Prostate gland (tissue), 2 donors: Measurements from ENCODE around the gene MAGED1. TPM values are rescaled to one million over a fixed set of nuclear protein-coding genes. Genes with fewer than 3 reads are reported as not detected.
"Not testable (repeated sequence)": the region's sequence is repeated elsewhere in the genome, so short reads cannot be mapped to it uniquely, and the experiment has no call there.

ENCODE experiments used
- DNase-seq: peaks from one replicate; pipeline ENCODE4 v3.0.0-alpha.2; 2019; ENCODE audit warnings: low spot score
- H3K27ac ChIP-seq, 2 donors: fragments of 200-600 bp; sonication (generic); 2 replicates each; pipeline ENCODE4 v1.5.1; 2017 to 2019
- H3K27me3 ChIP-seq: fragments of 200-600 bp; sonication (generic); replicated peaks from 2 replicates; pipeline ENCODE4 v1.5.1; 2019; ENCODE audit not compliant: insufficient read depth
- H3K36me3 ChIP-seq, 2 donors: fragments of 200-600 bp; sonication (generic); 1 replicate in 1 of 2; 2 replicates in 1 of 2; pipeline versions ENCODE4 v1.5.1 to v1.8.1; 2017 to 2019
- H3K4me1 ChIP-seq: fragments of 200-600 bp; sonication (generic); replicated peaks from 2 replicates; pipeline ENCODE4 v1.5.1; 2019
- H3K4me3 ChIP-seq, 2 donors: fragments of 200-600 bp; sonication (generic); 2 replicates each; pipeline ENCODE4 v1.5.1; 2017 to 2019
- H3K9me3 ChIP-seq: fragments of 200-600 bp; sonication (generic); 2 replicates; pipeline ENCODE4 v1.5.1; 2017
- CTCF ChIP-seq, 4 experiments: fragments of 200-600 bp in 2 of 4; fragments of 450-650 bp in 2 of 4; sonication (generic) in 2 of 4; IDR thresholded peaks; 1 replicate in 3 of 4; 2 replicates in 1 of 4; pipeline ENCODE4 v1.5.1; 2016 to 2019; ENCODE audit warnings: antibody characterized with exemption in 4 of 4, mild to moderate bottlenecking in 2 of 4, moderate library complexity in 2 of 4
- POLR2A ChIP-seq: fragments of 450-650 bp; IDR thresholded peaks from one replicate; pipeline ENCODE4 v1.6.1; 2016; ENCODE audit warnings: antibody characterized with exemption, mild to moderate bottlenecking
- POLR2AphosphoS5 ChIP-seq: sonication (generic); formaldehyde crosslinking; IDR thresholded peaks from one replicate; pipeline ENCODE4 v1.6.1; 2017; ENCODE audit warnings: antibody characterized with exemption
- WGBS: methylation state at CpG from one replicate; pipeline ENCODE4 v1.1.5; 2018; 5-methylcytosine and 5-hydroxymethylcytosine counted together
- intact Hi-C: fragments of 100-400 bp; cut with DNase I; formaldehyde crosslinking; loops from one replicate; pipeline ENCODE4 v1.14.2; 2022
- total RNA-seq, 2 donors: library from RNA; depleted of rRNA; stranded (reverse); fragments of >200 nt; gene quantifications; one replicate each; pipeline ENCODE4 v1.1.0, GENCODE V29; 2016

Gene MAGED1
- total RNA-seq, 2 donors from 2014 or later = 138 to 273 TPM

- under 1% methylated on average over 32 of the region's 32 CpGs for WGBS
- Histone ChIP-seq H3K4me1 (no peaks in the 10 kb centered on the region), H3K9me3 (no peaks in the 10 kb centered on the region), H3K27ac (peak overlapping the region; percentile 77 to 82), H3K36me3 (no peaks in the 10 kb centered on the region), H3K4me3 (peak overlapping the region; percentile 44 to 49), H3K27me3 (no peaks in the 10 kb centered on the region)
- no peak for DNase-seq
- TF ChIP-seq POLR2AphosphoS5 = no peak
- no peak for TF ChIP-seq POLR2A
- intact Hi-C loops = no loop called here
These were observed 691 bp downstream of the MAGED1 start for GRCh38 chrX:51893931-51894696.

DNA sequence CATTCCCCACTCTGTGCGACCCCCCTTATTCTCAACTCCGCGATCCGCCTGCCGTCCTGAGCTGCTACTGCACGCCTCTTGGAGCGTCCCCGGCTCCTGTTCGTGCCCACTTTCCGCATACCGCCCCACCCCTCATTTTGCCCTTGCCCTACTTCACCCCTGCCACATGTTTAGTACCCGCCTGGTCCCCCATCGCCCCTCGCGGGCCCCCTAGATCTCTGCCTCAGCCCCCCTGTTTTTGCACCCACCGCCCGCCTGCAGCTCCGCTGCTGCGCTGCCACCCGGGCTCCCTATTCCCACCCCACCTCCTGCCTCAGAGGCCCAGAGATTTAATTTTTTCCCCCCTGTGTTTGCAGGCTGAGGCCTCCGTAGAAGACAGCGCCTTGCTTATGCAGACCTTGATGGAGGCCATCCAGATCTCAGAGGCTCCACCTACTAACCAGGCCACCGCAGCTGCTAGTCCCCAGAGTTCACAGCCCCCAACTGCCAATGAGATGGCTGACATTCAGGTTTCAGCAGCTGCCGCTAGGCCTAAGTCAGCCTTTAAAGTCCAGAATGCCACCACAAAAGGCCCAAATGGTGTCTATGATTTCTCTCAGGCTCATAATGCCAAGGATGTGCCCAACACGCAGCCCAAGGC, 1.4 kb downstream of the MAGED1 start:
- no peaks in the 10 kb centered on the region for H3K9me3 ChIP-seq
- WGBS = 1% methylated on average over 22 of the region's 25 CpGs
- no peaks in the 10 kb centered on the region for H3K4me1 ChIP-seq
- peak in 1 of 4 experiments; percentile 10 for TF ChIP-seq CTCF (IDR thresholded peaks at IDR 0.05)
- no peak for TF ChIP-seq POLR2A
- peak overlapping the region; percentile 44 to 49 for H3K4me3 ChIP-seq
- intact Hi-C loops = no loop called here
- no peaks in the 10 kb centered on the region for H3K27me3 ChIP-seq
- H3K27ac ChIP-seq = peak overlapping the region; percentile 77 to 82
- no peaks in the 10 kb centered on the region for H3K36me3 ChIP-seq
- no peak for DNase-seq

GRCh38 chrX:51896626-51897025, 3.2 kb downstream of the MAGED1 start:
- no peak for TF ChIP-seq POLR2AphosphoS5
- no peak for TF ChIP-seq CTCF (IDR thresholded peaks at IDR 0.05)
- TF ChIP-seq POLR2A = no peak
- Histone ChIP-seq H3K4me1 (no peaks in the 10 kb centered on the region), H3K27ac (no peak overlapping the region), H3K27me3 (no peaks in the 10 kb centered on the region), H3K9me3 (no peaks in the 10 kb centered on the region), H3K36me3 (no peaks in the 10 kb centered on the region), H3K4me3 (no peak overlapping the region)
- intact Hi-C loops = no loop called here
- WGBS = 93% methylated on average over 9 of the region's 12 CpGs
- DNase-seq = no peak

GRCh38 chrX:51899741-51900140, 6.3 kb downstream of the MAGED1 start:
- H3K4me3 ChIP-seq = no peak overlapping the region
- H3K27me3 ChIP-seq = no peaks in the 10 kb centered on the region
- no peaks in the 10 kb centered on the region for H3K36me3 ChIP-seq
- 42% methylated on average over 2 of the region's 2 CpGs for WGBS
- H3K27ac ChIP-seq = no peak overlapping the region
- no peaks in the 10 kb centered on the region for H3K4me1 ChIP-seq
- intact Hi-C loops = no loop called here
- no peaks in the 10 kb centered on the region for H3K9me3 ChIP-seq
- no peak for DNase-seq
- TF ChIP-seq POLR2A (no peak), CTCF (IDR thresholded peaks at IDR 0.05) (no peak), POLR2AphosphoS5 (no peak)

DNA sequence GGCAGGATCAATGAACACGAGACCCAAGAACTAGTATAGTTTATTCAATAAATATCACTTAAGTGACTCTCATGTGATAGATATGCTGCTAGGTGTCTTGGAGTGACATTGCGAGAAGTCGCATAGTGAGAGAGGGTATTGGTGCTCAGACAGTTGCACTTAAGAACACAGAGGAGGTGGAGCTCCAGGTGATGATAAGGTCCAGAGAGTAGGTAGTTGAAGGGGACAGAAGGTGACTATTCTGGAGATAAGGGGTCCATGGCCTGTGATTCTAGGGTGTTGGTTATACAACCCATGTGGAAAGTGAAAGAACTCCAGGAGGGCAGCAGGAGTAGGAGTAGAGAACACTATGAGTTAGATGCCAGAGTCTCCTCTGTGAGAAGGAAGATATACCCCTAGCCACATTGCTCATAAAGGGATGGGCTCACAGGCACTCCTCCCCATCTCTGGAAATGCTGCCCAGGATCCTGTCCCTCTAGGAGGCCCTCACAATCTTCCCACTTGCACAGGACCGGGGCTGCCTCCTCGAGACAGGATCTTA, 9.2 kb downstream of the MAGED1 start:
- 85% methylated on average over 4 of the region's 5 CpGs for WGBS
- Histone ChIP-seq H3K27ac (no peak overlapping the region), H3K36me3 (no peaks in the 10 kb centered on the region), H3K27me3 (no peaks in the 10 kb centered on the region), H3K9me3 (no peaks in the 10 kb centered on the region), H3K4me1 (no peaks in the 10 kb centered on the region), H3K4me3 (no peak overlapping the region)
- TF ChIP-seq POLR2AphosphoS5 (no peak), POLR2A (no peak), CTCF (IDR thresholded peaks at IDR 0.05) (no peak)
- no peak for DNase-seq
- intact Hi-C loops = no loop called here

DNA sequence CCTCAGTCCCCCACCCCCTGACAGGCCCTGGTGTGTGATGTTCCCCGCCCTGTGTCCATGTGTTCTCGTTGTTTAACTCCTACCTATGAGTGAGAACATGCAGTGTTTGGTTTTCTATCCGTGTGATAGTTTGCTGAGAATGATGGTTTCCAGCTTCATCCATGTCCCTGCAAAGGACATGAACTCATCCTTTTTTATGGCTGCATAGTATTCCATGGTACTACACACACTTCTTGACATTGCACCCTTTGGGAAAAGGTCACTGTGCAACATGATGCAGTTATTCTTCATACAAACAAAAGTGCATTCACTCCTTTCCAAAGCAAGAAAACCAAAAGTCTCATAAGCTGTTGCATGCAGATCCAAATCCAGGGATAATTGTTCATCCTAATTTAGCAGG, 11.7 kb downstream of the MAGED1 start:
- 80% methylated on average over 2 of the region's 3 CpGs for WGBS
- DNase-seq, H3K27me3 ChIP-seq, H3K9me3 ChIP-seq, H3K27ac ChIP-seq, H3K4me3 ChIP-seq, H3K4me1 ChIP-seq, H3K36me3 ChIP-seq, intact Hi-C loops: not testable (repeated sequence)
